ENCODE data around the gene MTERF1.

DNA sequence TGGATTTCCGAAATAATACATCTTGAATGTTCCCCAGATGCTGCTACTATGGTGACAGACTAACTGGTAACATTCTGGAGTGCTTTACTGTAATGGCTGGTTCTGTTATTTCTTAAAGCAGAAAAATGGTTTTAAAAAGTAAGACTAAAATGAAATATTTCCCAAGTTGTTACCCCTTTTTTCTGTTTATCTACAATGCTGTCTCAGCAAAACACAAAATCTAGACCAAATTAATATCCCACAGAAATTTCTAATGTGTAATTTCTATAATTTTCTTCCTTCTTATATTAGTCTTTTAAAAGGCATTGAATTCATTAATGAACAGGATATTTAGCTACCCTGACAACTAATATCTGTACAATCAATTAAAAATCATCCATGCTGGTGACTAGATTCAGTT lies 19.1 kb upstream of the MTERF1 start:
- TF ChIP-seq, protein P1, sequence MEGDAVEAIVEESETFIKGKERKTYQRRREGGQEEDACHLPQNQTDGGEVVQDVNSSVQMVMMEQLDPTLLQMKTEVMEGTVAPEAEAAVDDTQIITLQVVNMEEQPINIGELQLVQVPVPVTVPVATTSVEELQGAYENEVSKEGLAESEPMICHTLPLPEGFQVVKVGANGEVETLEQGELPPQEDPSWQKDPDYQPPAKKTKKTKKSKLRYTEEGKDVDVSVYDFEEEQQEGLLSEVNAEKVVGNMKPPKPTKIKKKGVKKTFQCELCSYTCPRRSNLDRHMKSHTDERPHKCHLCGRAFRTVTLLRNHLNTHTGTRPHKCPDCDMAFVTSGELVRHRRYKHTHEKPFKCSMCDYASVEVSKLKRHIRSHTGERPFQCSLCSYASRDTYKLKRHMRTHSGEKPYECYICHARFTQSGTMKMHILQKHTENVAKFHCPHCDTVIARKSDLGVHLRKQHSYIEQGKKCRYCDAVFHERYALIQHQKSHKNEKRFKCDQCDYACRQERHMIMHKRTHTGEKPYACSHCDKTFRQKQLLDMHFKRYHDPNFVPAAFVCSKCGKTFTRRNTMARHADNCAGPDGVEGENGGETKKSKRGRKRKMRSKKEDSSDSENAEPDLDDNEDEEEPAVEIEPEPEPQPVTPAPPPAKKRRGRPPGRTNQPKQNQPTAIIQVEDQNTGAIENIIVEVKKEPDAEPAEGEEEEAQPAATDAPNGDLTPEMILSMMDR (IDR thresholded peaks at IDR 0.05): no peak
- TF ChIP-seq POLR2AphosphoS5 (IDR thresholded peaks at IDR 0.05): no peak

All from suprapubic skin (tissue), 3 donors.